ENCODE results near the gene PARD3B.

The PARD3B gene

DNA sequence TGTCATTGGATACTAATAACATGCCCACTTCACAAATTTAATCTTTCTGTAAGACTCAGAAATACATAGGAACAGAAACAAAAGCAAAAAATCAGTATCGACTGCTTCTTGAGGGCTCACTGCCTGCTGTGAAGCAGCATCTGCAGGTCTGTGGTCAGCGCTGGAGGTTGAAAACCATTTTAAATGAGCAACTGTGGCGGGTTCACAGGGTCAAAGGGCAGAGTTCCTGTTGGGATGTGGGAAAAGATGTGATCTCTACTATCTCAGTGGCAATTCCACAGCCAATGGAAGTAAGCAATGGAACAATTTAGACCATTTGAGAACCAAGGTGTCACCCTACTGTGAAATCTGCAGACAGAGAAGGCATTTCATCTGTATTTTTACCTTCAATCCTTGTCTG, 468.3 kb downstream of the PARD3B start:
- no peak for DNase-seq (ENCODE audit: low spot score)

DNA sequence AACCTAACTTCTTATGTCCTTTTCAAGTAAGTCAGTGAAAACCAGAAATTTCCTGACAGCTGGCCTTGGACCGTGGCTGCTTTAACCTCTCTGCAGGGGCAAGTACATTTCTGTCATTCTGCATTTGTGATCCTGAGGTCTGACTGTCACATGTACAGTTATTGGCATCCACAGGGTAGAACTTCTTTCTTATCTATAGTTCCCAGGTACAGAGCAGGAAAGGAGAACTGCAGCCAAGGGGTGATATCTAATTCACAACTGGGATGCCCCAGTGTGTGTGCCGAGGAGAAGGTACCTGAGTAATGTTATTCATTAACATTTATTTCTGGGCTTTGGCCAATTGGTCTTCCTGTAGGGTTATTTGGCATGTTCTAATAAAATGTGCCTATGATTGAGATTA, 468.9 kb downstream of the PARD3B start:
- DNase-seq (ENCODE audit: low spot score): no peak

DNA sequence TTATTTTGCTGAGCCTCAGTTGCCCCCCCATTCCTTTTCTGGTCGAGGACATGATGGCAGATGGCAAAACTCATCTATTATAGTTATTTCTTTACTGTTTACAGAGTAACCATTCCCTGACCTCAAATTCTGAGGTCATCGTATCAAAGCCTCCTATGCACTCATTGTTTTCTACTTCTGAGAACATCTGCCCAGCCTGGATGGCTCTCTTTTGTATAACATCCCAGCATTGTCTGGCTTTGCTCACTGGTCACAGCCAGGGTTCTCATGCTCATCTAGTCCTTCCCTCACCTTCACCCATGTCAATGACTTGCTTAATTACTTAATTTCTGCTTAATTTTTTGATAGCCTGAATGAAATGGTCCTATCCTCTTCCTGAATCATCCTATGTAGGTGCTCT, 472.1 kb downstream of the PARD3B start:
- no peak for DNase-seq (ENCODE audit: low spot score)

DNA sequence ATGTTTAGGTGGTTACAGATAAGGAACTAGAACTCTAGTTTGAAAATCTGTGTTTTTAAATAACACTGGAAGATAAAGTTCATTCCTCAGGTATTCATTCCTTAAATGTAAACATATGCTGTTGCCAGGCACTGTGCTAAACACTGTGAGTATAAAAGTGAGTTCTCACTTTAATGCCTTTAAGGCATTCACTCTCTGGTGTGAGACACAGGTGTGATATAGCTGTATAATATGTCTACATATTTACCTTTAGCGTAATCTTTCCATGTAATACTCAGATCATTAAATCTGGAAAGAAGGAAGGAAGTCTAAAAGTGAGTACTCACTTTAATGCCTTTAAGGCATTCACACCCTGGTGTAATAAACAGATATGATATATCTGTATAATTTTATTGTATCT, 472.6 kb downstream of the PARD3B start:
- no peak for DNase-seq (ENCODE audit: low spot score)

DNA sequence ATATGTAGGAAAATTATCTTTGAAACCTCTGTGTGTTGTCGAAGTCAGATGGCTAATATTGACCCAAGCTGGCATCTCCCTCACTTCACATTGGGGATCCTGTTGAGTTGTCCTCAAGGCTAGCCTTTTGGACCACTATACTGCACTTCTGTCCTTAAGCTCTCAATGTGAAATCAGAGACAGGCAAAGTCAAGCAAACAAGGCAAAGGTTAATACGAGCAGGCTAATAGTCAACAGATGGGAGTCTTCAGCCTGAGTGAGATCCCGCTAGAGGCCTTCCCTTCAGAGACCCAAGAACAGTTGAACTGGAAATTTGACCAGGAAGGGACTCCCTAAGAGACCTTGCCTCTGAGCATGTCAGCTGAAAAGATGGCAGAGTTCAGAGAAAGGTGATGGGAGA, 475.4 kb downstream of the PARD3B start:
- DNase-seq (ENCODE audit: low spot score): no peak

DNA sequence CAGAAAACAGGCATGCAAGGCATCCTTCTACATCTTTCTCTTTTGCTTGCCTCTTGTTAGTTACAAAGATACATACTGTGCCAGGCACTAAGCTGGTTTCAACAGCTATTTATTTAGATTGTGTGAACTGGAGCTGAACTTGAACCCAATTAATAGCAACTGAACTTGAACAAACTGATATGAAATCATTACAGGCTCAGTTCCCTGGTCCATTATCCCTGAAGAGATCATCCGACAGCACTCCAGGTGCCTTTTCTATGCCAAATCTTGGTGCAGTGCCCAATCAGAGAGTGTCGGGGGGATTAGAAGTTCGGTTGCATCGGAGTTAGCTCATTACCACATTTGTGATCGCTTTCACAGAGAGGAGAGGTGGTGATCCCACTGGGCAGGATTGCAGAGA, 477.6 kb downstream of the PARD3B start:
- no peak for DNase-seq (ENCODE audit: low spot score)

DNA sequence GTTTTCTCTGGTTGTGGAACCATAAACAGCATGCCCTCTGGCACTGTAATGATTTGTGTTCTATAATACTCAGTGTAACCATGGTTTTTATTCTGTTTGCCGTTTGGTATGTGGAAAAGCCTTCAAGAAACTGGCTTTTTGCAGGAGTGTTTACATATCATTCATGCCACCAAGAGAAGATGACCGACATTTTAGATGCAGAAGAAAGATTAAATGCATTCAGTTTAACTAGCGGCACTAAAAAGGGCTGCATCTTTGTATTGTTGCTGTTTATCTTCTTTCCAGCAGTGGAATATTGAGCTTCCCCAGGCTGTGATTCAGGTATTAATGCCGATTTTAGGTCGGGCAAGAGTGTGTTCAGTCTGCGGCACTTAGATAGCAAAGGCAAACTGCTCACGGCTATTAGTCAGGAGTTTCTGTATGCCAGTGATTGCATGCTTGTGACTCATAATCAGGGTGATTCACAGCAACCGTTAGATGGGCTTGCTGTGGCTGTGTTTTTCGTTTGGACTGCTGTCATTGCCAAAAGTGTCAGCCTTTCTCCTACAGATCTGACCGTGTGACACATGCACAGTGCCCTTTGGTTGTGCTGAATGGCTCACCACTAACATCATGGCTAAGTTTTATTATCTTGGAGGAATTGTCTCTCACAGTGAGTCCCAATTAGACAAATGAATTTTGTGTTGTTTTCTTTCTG, 479.7 kb downstream of the PARD3B start:
- DNase-seq (ENCODE audit: low spot score): peak; percentile 95

DNA sequence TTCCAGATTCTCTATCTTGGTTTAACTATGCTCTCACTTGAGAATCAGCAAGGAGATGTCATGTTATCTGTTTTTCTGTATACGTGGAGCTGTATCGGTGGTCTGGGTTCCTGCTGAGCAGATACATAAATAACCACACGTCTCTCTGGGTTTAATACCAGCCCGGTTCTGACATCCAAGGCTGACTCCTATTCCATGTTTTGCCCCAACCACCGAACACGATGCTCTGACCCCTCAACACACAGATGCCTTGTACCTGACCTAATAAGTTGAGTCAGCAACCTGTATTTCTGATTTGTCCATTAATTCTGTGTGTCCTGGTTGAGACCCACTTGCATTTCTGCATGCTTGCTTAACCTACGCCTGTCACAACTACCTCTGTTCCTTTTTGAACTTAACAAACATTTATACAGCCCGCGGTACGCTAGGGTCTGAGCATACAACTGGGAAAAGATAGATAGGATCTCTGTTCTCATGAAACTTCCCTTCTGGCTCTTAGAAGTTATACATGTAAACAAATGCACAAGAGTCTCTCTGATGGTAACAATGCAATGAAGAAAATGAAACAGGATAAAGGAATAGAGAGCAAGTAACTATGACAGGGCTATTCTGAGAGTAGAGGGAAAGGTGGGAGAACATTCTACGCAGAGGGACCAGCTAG, 480.4 kb downstream of the PARD3B start:
- DNase-seq (ENCODE audit: low spot score): no peak

DNA sequence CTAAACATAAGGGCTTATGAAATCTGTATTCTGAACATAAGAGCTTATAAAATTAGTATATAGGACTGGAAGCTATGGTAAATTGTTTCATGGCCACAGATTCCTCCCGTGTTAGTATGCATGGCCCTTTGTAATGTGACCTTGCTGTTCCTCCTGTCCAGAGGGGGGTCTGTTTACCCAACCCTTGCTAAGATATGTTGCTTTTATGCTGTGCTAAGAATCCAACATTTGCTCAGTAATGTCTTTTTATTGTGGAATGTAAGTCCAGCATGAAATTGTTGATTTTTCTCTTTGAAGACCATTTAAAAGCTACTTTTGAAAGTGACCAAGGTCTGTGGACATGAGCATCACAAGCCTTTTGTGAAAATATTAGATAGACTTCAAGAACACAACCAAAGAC, 485.4 kb downstream of the PARD3B start:
- DNase-seq (ENCODE audit: low spot score): no peak

DNA sequence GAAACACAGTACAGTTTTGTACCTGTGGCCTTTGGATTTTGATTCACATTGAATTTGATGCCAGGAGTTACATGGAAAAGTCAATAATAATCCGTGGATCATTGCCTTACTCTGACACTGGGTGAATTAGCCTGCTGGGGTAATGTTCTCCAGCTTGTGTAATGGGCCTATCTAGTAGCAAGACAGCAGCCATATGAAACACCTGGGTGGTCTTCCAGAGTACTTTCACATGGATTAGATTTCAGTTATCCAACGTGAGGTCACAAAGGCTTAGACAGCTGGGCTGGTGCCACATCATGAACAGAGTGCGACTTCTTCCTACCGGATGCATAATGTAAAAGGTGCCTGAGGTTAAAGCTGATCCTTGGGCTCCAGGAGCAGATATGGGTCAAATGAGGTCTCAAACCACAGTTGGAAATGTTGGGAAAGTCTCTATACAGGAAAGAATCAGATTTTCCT, 486.8 kb downstream of the PARD3B start:
- no peak for DNase-seq (ENCODE audit: low spot score)

DNA sequence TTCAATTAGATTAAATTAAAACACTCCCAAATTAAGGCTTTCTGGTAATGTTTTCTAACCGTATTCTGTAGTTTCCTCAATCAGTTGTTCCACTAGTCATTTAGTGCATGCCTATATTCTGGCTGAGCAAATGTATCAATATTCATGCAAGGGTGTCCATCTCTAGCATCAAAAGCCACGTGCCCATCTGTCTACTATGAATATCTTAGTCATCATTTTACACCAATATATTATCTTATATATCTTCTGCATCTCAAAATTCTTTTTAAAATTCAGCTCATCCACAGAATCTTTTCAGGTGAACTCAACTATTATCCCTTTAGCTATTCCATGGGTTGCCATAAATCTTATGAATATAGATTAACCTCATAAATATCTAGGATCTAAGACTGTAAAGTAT, 488.2 kb downstream of the PARD3B start:
- DNase-seq (ENCODE audit: low spot score): no peak

DNA sequence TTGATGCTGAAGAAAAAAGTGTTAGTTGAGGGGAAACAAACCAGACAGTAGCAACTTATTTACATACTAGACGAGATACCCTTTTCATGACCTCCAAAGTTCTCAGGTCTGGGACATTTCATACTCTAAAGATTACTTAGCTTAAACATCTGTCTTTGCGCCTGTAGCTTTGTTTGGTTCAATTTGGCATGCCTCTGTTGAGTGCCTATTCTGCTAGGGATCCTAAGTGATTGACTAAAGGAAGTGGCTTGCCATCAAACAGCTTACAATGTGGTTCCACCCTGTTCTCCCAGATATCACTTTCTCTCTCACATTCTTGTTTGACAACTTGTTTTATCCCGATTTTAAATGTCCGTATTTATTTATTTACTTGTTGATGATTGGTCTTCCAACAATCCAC, 488.8 kb downstream of the PARD3B start:
- no peak for DNase-seq (ENCODE audit: low spot score)

DNA sequence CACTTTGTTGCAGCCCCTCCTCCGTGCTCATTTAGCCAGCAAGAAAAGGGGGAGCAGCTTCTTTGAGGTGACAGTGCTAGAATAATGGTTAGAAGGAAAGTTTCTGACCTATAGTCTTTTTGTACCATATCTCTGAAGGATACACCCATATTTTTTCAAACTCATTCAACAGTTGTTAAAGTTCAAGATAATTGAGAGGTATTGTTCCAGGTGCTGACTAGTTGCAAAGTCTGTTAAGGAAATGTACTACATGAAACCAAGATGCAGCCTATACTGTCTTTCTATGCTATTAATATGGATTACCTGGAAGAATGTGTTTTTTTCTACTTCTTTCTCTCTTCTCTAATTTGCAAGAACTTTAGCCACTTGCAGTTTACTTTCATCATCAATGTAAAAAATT, 495.0 kb downstream of the PARD3B start:
- DNase-seq (ENCODE audit: low spot score): no peak

DNA sequence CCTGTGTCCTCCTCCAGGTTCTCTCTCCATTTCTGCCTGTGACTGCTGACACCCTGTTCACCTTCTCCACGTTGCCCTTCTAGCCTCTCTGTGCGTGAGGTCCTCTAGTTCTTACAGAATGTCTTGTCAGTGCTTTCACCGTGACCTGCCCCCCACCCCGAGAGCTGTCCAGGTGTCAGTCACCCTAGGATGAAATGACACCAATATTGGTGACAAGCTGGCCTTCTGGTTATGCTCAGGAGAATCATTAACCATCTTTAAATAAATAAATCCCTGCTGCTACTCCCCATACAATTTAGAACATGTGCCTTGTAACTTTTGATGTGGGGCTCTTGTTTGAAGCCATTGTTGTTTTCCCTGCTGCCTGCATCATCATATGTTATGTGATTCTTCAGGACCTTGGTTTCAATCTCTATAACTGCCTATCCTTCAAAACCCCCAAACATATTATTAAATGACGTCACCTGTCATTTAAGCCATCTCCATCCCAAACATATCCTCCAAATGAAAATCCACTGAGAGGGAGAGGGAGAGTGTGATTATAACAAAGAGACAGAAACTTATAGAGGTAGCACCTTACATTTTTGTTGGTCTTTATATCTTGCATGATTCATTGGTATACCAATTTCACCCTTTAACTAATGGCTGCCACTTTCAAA, 496.3 kb downstream of the PARD3B start:
- no peak for DNase-seq (ENCODE audit: low spot score)

DNA sequence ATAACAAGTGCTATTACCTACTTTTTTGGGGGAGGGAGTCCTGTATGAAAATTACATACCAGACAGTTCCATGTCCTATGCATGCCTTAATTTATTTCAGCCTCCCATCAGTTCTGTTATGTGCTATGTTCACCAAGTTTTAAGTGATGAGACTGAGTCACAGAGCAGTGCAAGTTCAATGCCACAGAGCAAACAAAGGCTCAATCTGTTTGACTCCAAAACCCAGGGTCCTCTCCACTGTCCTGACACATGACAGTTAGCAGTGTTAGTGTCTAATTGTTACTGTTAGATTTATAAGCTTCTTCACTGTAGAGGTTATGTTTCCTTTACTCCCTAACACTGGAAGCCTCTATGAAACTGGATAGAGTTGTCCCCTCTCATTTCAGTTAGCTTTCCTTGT, 498.0 kb downstream of the PARD3B start:
- no peak for DNase-seq (ENCODE audit: low spot score)

DNA sequence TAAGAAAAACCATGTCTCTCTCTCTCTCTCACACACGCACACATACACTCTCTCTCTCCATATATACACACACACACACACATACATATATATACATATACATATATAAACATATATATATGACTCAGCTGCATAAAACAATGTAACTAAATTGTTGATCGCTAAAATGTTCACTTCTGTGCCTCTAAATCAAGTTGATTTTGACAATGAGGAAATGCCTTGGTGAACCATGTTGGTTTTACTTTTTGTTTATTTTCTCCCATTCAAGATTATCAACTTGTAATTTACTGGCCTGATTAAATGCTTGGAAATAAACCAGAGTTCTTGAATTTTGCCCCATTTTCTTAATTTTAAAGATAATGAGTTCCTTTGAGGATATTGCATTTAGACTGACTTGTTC, 500.4 kb downstream of the PARD3B start:
- DNase-seq (ENCODE audit: low spot score): no peak

DNA sequence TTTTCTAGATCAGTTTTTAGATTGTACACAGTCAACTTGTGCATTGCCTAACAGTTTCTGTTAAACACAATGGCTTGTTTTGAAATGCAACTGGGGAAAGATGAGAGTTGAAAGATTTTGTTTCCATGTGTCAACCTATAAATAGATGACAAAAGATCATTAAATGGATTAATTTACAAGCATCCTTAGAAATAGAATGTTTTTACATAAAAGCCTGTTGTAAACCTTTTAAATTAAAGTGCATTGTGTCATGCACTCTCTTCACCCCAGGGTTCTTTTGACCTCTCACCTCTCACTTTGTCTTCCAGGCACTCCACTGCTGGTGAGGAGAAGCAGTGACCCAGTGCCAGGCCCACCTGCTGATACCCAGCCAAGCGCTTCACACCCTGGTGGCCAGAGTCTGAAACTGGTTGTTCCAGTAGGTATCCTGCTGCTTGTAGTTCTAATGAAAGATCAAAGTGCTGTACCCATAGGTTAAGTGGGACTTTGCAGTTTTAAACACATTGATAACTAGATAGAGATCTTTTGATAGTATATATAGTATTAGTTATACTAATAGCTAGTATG, 502.1 kb downstream of the PARD3B start:
- DNase-seq (ENCODE audit: low spot score): no peak

DNA sequence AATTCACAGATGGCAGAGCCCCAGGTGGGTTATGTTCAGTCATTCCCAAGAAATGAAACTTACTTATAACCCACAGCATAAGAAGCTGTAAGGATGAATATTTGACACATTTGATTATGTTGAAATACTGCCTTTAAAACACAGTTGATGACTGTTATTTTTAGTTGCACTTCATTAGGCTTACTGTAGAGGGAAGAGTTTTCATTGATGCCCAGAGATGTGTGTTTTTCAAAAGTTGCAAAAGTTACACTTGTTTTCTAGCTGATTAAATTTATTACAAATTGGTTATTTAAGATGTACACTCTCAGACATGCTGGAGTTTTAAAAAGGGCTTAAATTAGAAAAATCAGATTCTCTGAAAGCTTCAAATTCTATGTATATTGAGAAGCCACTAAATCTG, 506.1 kb downstream of the PARD3B start:
- DNase-seq (ENCODE audit: low spot score): no peak

DNA sequence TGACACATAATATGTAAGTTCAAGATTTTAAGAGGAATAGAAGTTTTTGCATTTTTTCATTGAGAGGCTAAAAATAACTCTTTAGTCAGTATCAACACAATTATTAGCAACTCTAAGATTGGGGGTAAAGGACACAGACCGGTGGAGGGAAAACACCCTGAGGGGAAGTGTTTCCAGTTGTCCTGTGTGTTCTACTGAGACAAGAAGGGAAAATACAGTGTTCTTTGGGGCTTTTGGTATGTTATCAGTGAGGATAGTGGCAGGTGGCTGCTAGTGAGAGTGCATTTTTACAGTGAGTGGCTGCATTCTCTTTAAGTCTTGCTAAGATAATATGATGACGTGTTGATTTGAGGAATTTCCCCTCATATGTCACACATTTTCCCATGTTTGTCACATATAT, 507.5 kb downstream of the PARD3B start:
- DNase-seq (ENCODE audit: low spot score): no peak

DNA sequence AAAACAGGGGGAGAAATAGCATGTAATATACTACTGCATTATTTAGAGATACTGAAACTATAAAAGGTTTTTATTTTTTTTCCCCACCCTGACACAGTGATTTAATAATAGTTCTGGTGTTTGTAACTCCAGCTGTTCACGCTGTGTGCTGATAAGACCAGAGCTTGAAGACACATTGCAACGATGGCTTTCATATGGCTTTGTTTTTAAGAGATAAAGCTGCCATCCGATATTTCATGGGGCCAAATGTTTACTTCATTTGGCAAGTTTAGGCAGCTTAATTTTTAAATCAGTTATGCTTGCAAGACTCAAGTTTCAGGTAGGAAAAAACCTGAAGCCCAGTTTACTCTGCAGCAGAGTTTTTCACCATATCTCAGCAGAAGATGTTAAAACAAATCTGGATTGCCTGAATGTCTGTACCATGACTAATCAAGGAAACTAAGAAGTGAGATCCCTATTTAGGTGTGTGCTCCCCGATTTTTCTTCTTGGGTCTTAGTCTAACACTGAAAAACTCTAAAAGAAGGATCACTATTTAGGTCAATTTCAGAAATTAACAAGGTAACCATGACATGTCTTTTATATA, 508.6 kb downstream of the PARD3B start:
- peak; percentile 9 for DNase-seq (ENCODE audit: low spot score)

DNA sequence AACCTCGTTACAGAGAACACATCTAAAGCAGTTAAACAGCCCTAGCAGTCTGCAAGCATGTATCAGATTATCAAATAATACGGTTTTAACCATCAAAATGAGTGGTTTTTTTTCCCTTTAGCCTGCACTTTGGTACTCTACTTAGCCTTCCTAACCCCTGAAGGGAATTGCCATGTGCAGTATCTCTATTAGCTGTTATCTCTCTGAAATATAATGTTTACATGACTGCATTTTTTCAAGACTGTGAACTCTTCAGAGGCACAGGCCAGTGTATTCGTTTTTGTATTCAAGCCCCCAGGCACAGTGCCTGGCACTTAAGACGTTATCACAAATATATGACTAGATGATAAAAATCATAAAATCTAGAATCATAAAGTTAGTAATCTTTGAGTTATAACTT, 509.5 kb downstream of the PARD3B start:
- no peak for DNase-seq (ENCODE audit: low spot score)

DNA sequence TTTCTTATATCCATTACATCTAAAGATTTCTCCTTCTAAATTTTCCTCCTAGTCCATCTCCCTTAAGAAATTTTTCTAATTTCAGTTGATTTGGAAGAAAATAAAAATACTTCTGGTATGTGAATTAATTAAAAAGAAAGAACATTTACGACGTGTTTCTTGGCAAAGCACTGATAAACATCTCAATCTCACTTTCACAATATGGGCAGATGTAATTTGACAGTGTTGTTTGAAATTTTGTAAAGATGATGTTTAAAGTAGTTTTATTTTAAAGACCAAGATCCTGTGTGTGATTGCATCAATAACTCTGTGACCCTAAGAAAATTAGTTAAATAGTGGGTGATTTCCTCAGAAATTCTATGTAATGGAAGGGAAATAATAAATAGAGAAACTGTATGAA, 510.0 kb downstream of the PARD3B start:
- DNase-seq (ENCODE audit: low spot score): no peak

DNA sequence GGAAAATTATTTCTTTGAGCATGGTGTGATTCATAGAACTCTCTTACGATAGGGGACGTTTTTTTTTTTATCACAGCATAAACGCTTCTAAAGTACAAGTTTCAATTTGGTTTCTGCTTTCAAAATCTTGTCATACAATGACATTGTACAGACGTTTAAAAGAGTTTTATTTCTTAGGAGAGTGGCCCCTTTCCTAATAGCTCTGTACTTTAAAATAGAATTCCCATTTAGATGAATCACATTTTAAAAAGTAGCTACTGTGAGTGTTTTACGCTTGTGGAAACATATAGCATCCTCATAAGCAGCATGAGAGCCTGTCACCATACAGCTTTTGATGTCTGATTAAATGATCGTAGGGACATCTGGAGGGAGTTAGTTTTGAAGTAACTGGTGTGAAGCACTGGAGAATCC, 510.9 kb downstream of the PARD3B start:
- no peak for DNase-seq (ENCODE audit: low spot score)

Measured in kidney tubule cell (primary cell).